GM12878 (cell line): ENCODE results near the gene PLCB4.

ENCODE experiments used
- CBX5 ChIP-seq: sonication (generic); IDR thresholded peaks from 2 replicates; pipeline ENCODE4 v1.6.1; 2016; ENCODE audit warnings: low read depth, moderate library complexity, mild to moderate bottlenecking, inconsistent platforms
- CREB1 ChIP-seq: IDR thresholded peaks from 2 replicates; pipeline ENCODE4 v1.6.1; 2012; ENCODE audit warnings: low read depth, mild to moderate bottlenecking, inconsistent platforms
- CTCF ChIP-seq, 3 experiments: IDR thresholded peaks in 2 of 3; conservative IDR thresholded peaks in 1 of 3; 2 replicates each; pipeline ENCODE4 v1.5.1; 2011; ENCODE audit warnings: low read depth in 3 of 3, low read length in 3 of 3, mild to moderate bottlenecking in 3 of 3, control low read depth in 2 of 3, moderate library complexity in 2 of 3, inconsistent platforms in 1 of 3, mixed read lengths in 1 of 3; ENCODE audit not compliant: control insufficient read depth in 2 of 3, insufficient read depth in 1 of 3; ENCODE audit errors: extremely low read depth in 1 of 3
- PAX5 ChIP-seq: IDR thresholded peaks from 2 replicates; pipeline ENCODE4 v1.6.1; 2011; ENCODE audit warnings: low read depth, low read length, borderline replicate concordance
- POLR2A ChIP-seq: IDR thresholded peaks from 2 replicates; pipeline ENCODE4 v1.6.1; 2011; ENCODE audit warnings: low read depth, mild to moderate bottlenecking, low read length
- POLR2AphosphoS5 ChIP-seq: IDR thresholded peaks from 2 replicates; pipeline ENCODE4 v1.6.1; 2011; ENCODE audit warnings: mild to moderate bottlenecking, low read length, inconsistent platforms
- SMAD5 ChIP-seq: IDR thresholded peaks from 2 replicates; pipeline ENCODE4 v1.6.1; 2016; ENCODE audit warnings: antibody characterized with exemption, low read depth
- SMC3 ChIP-seq: IDR thresholded peaks from 2 replicates; pipeline ENCODE4 v1.6.1; 2011; ENCODE audit warnings: low read length, improper control_type of control experiment, borderline replicate concordance
- TAF1 ChIP-seq: IDR thresholded peaks from 2 replicates; pipeline ENCODE4 v1.6.1; 2011; ENCODE audit warnings: mild to moderate bottlenecking, low read depth, low read length, borderline replicate concordance
- YY1 ChIP-seq: IDR thresholded peaks from 2 replicates; pipeline ENCODE4 v1.6.1; 2011; ENCODE audit warnings: low read depth, mild to moderate bottlenecking, low read length
- ZNF274 ChIP-seq: IDR thresholded peaks from one replicate; pipeline ENCODE4 v1.8.0; 2011; ENCODE audit not compliant: insufficient read length, insufficient read depth

GRCh38 chr20:9036593-9036992 lies 32.3 kb upstream of the PLCB4 start:
- TF ChIP-seq CTCF (IDR thresholded peaks at IDR 0.05 in 2 of 3, conservative IDR thresholded peaks at IDR 0.05 in 1 of 3; ENCODE audit: control insufficient read depth in 2 of 3, extremely low read depth in 1 of 3, insufficient read depth in 1 of 3, low read depth in 3 of 3, low read length in 3 of 3): no peak
- TF ChIP-seq PAX5: no peak
- TF ChIP-seq SMAD5: no peak
- TF ChIP-seq YY1: no peak
- no peak for TF ChIP-seq ZNF274
- TF ChIP-seq SMC3: no peak
- no peak for TF ChIP-seq TAF1
- no peak for TF ChIP-seq POLR2AphosphoS5
- no peak for TF ChIP-seq POLR2A
- TF ChIP-seq CREB1: no peak
- no peak for TF ChIP-seq CBX5
